NCI-H345 treated with DMSO at 0.1 percent for 48 hours (cell line): ENCODE measurements around the gene CELF2.

ENCODE experiments used
- DNase-seq: peaks from one replicate; lab custom pipeline; 2025; ENCODE audit not compliant: unreplicated experiment; lab: John Stamatoyannopoulos, UW

Gene CELF2

GRCh38 chr10:11003679-11004078, 14.0 kb upstream of the CELF2 start:
- no peak for DNase-seq

GRCh38 chr10:11004144-11005077, 13.3 kb upstream of the CELF2 start:
- no peak for DNase-seq

- DNase-seq: no peak
Measured at GRCh38 chr10:11005725-11006427, 11.8 kb upstream of the CELF2 start.

GRCh38 chr10:11006428-11006825, 11.2 kb upstream of the CELF2 start:
- no peak for DNase-seq

- DNase-seq: no peak
Measured at GRCh38 chr10:11007476-11008020, 10.1 kb upstream of the CELF2 start.

GRCh38 chr10:11009471-11010308, 8.0 kb upstream of the CELF2 start:
- DNase-seq: no peak

GRCh38 chr10:11010582-11010981, 7.1 kb upstream of the CELF2 start:
- no peak for DNase-seq

GRCh38 chr10:11011436-11011835, 6.2 kb upstream of the CELF2 start:
- DNase-seq: no peak

- no peak for DNase-seq
Measured at GRCh38 chr10:11011984-11012383, 5.7 kb upstream of the CELF2 start.

- DNase-seq: no peak
Measured at GRCh38 chr10:11012421-11013295, 5.0 kb upstream of the CELF2 start.

GRCh38 chr10:11013836-11014235, 3.8 kb upstream of the CELF2 start:
- no peak for DNase-seq

- DNase-seq: no peak
Measured at GRCh38 chr10:11014671-11015445, 2.8 kb upstream of the CELF2 start.

- no peak for DNase-seq
Measured at GRCh38 chr10:11015446-11015934, 2.2 kb upstream of the CELF2 start.

GRCh38 chr10:11017000-11017569, 587 bp upstream of the CELF2 start:
- DNase-seq: no peak

- no peak for DNase-seq
Measured at GRCh38 chr10:11018432-11018841, 765 bp downstream of the CELF2 start.

- DNase-seq: no peak
Measured at GRCh38 chr10:11018855-11019631, 1.4 kb downstream of the CELF2 start.

GRCh38 chr10:11019724-11020547, 2.3 kb downstream of the CELF2 start:
- DNase-seq: no peak
